Measurements from ENCODE around the gene MPZL1. TPM values are rescaled to one million over a fixed set of nuclear protein-coding genes. Genes with fewer than 3 reads are reported as not detected.

The MPZL1 gene
- total RNA-seq, 1 experiment from 2014 or later: 52.9 TPM

- Histone ChIP-seq H2AFZ (ENCODE audit: low read depth, low read length, poor library complexity, severe bottlenecking) (no peak overlapping the region), H3K4me1 (ENCODE audit: control insufficient read depth in 1 of 2, insufficient read depth in 2 of 2, low read length in 2 of 2) (no peaks in the 10 kb centered on the region), H3K36me3 (ENCODE audit: control insufficient read depth in 1 of 2, insufficient read depth in 2 of 2, low read length in 2 of 2) (no peaks in the 10 kb centered on the region), H3K4me3 (replicated peaks in 1 of 2; ENCODE audit: low read depth in 1 of 2, low read length in 2 of 2) (no peak overlapping the region), H3K9me2 (ENCODE audit: insufficient read depth) (no peaks in the 10 kb centered on the region), H3K9ac (ENCODE audit: low read length) (no peak overlapping the region), H3K79me2 (ENCODE audit: insufficient read depth, low read length) (no peaks in the 10 kb centered on the region), H3K27me3 (ENCODE audit: insufficient read depth, low read length) (no peaks in the 10 kb centered on the region), H3K27ac (ENCODE audit: low read depth, low read length) (no peak overlapping the region), H4K20me1 (ENCODE audit: insufficient read depth) (no peaks in the 10 kb centered on the region), H3K4me2 (ENCODE audit: low read length) (no peak overlapping the region), H3K9me3 (ENCODE audit: control insufficient read depth in 1 of 2, insufficient read depth in 1 of 2, low read depth in 1 of 2, low read length in 2 of 2) (no peaks in the 10 kb centered on the region)
- POLR2A ChIA-PET: no interaction called here
- RAD21 ChIA-PET (ENCODE audit: low non-redundant PET in 1 of 2, low total read pairs in 2 of 2, uncharacterized antibody in 2 of 2, unreplicated experiment in 2 of 2): no interaction called here
- TF ChIP-seq POLR2AphosphoS5 (IDR thresholded peaks at IDR 0.05; ENCODE audit: low read depth, low read length): no peak
- no peak for TF ChIP-seq EZH2 (IDR thresholded peaks at IDR 0.05)
- no peak for TF ChIP-seq CEBPB (IDR thresholded peaks at IDR 0.05; ENCODE audit: low read depth)
- TF ChIP-seq SP1 (IDR thresholded peaks at IDR 0.05; ENCODE audit: low read depth): no peak
- TF ChIP-seq RAD21 (IDR thresholded peaks at IDR 0.05; ENCODE audit: low read depth): no peak
- TF ChIP-seq SIN3A (IDR thresholded peaks at IDR 0.05; ENCODE audit: low read depth): no peak
- TF ChIP-seq EZH2phosphoT487 (IDR thresholded peaks at IDR 0.05; ENCODE audit: borderline replicate concordance): no peak
- TF ChIP-seq, protein P1, sequence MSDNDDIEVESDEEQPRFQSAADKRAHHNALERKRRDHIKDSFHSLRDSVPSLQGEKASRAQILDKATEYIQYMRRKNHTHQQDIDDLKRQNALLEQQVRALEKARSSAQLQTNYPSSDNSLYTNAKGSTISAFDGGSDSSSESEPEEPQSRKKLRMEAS (IDR thresholded peaks at IDR 0.05): no peak
- no peak for TF ChIP-seq CBX3 (IDR thresholded peaks at IDR 0.05; ENCODE audit: low read depth)
- no peak for TF ChIP-seq ATF3 (IDR thresholded peaks at IDR 0.05)
- TF ChIP-seq SRF (IDR thresholded peaks at IDR 0.05; ENCODE audit: low read depth): no peak
- TF ChIP-seq JUND (IDR thresholded peaks at IDR 0.05): no peak
- CTCF ChIA-PET: interaction anchor here (0.8 kb wide), 1 partner anchor 81 kb away, joined by 3 read pairs; no protein-coding TSS in a partner anchor
- intact Hi-C loops (cut with micrococcal nuclease): no loop called here
- ATAC-seq (no peak), DNase-seq (ENCODE audit: low read depth, low spot score) (no peak)
- no TSS peak for BruUV-seq (replicated peaks)
Measured at GRCh38 chr1:167681451-167682098, 40.2 kb upstream of the MPZL1 start.

- no peak for TF ChIP-seq EGR1 (IDR thresholded peaks at IDR 0.05; ENCODE audit: low read depth)
- no peak for TF ChIP-seq SIN3A (IDR thresholded peaks at IDR 0.05; ENCODE audit: low read depth)
- no peak for TF ChIP-seq RAD21 (IDR thresholded peaks at IDR 0.05; ENCODE audit: low read depth)
- no peak for TF ChIP-seq ZFX (IDR thresholded peaks at IDR 0.05)
- TF ChIP-seq, protein P2, sequence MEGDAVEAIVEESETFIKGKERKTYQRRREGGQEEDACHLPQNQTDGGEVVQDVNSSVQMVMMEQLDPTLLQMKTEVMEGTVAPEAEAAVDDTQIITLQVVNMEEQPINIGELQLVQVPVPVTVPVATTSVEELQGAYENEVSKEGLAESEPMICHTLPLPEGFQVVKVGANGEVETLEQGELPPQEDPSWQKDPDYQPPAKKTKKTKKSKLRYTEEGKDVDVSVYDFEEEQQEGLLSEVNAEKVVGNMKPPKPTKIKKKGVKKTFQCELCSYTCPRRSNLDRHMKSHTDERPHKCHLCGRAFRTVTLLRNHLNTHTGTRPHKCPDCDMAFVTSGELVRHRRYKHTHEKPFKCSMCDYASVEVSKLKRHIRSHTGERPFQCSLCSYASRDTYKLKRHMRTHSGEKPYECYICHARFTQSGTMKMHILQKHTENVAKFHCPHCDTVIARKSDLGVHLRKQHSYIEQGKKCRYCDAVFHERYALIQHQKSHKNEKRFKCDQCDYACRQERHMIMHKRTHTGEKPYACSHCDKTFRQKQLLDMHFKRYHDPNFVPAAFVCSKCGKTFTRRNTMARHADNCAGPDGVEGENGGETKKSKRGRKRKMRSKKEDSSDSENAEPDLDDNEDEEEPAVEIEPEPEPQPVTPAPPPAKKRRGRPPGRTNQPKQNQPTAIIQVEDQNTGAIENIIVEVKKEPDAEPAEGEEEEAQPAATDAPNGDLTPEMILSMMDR (IDR thresholded peaks at IDR 0.05 in 2 of 3, conservative IDR thresholded peaks at IDR 0.05 in 1 of 3; ENCODE audit: borderline replicate concordance in 1 of 3, insufficient read depth in 1 of 3, low read depth in 2 of 3, low read length in 2 of 3): no peak
- TF ChIP-seq JUND (IDR thresholded peaks at IDR 0.05): no peak
- TF ChIP-seq TCF7L2 (IDR thresholded peaks at IDR 0.05; ENCODE audit: borderline replicate concordance, extremely low read depth, insufficient read depth, insufficient read length): no peak
- TF ChIP-seq ELF1 (IDR thresholded peaks at IDR 0.05; ENCODE audit: borderline replicate concordance, low read depth): no peak
- TF ChIP-seq, protein P1 (IDR thresholded peaks at IDR 0.05): no peak
- TF ChIP-seq FOSL1 (IDR thresholded peaks at IDR 0.05; ENCODE audit: low read depth): no peak
- TF ChIP-seq SP1 (IDR thresholded peaks at IDR 0.05; ENCODE audit: low read depth): no peak
- TF ChIP-seq ZNF274 (IDR thresholded peaks at IDR 0.05; ENCODE audit: low read depth, low read length): no peak
Measured at GRCh38 chr1:167683226-167683625, 38.6 kb upstream of the MPZL1 start.

More at GRCh38 chr1:167683226-167683625, 38.6 kb upstream of the MPZL1 start:
- Histone ChIP-seq H3K27me3 (ENCODE audit: insufficient read depth, low read length) (no peaks in the 10 kb centered on the region), H3K9me2 (ENCODE audit: insufficient read depth) (no peaks in the 10 kb centered on the region), H3K36me3 (ENCODE audit: control insufficient read depth in 1 of 2, insufficient read depth in 2 of 2, low read length in 2 of 2) (no peaks in the 10 kb centered on the region), H2AFZ (ENCODE audit: low read depth, low read length, poor library complexity, severe bottlenecking) (no peak overlapping the region), H3K4me3 (replicated peaks in 1 of 2; ENCODE audit: low read depth in 1 of 2, low read length in 2 of 2) (no peak overlapping the region), H4K20me1 (ENCODE audit: insufficient read depth) (no peaks in the 10 kb centered on the region), H3K4me1 (ENCODE audit: control insufficient read depth in 1 of 2, insufficient read depth in 2 of 2, low read length in 2 of 2) (no peaks in the 10 kb centered on the region), H3K4me2 (ENCODE audit: low read length) (no peak overlapping the region), H3K9ac (ENCODE audit: low read length) (no peak overlapping the region), H3K27ac (ENCODE audit: low read depth, low read length) (no peak overlapping the region), H3K79me2 (ENCODE audit: insufficient read depth, low read length) (no peaks in the 10 kb centered on the region), H3K9me3 (ENCODE audit: control insufficient read depth in 1 of 2, insufficient read depth in 1 of 2, low read depth in 1 of 2, low read length in 2 of 2) (no peaks in the 10 kb centered on the region)
- ChIA-PET POLR2A (no interaction called here), RAD21 (ENCODE audit: low non-redundant PET in 1 of 2, low total read pairs in 2 of 2, uncharacterized antibody in 2 of 2, unreplicated experiment in 2 of 2) (no interaction called here), CTCF (no interaction called here)
- no TSS peak for BruUV-seq (replicated peaks)
- DNase-seq (ENCODE audit: low read depth, low spot score) (no peak), ATAC-seq (no peak)
- intact Hi-C loops (cut with micrococcal nuclease): no loop called here
